Measurements from ENCODE around the gene AQP3.
"Not testable (repeated sequence)": the region's sequence is repeated elsewhere in the genome, so short reads cannot be mapped to it uniquely, and the experiment has no call there.

AQP3 gene

DNA sequence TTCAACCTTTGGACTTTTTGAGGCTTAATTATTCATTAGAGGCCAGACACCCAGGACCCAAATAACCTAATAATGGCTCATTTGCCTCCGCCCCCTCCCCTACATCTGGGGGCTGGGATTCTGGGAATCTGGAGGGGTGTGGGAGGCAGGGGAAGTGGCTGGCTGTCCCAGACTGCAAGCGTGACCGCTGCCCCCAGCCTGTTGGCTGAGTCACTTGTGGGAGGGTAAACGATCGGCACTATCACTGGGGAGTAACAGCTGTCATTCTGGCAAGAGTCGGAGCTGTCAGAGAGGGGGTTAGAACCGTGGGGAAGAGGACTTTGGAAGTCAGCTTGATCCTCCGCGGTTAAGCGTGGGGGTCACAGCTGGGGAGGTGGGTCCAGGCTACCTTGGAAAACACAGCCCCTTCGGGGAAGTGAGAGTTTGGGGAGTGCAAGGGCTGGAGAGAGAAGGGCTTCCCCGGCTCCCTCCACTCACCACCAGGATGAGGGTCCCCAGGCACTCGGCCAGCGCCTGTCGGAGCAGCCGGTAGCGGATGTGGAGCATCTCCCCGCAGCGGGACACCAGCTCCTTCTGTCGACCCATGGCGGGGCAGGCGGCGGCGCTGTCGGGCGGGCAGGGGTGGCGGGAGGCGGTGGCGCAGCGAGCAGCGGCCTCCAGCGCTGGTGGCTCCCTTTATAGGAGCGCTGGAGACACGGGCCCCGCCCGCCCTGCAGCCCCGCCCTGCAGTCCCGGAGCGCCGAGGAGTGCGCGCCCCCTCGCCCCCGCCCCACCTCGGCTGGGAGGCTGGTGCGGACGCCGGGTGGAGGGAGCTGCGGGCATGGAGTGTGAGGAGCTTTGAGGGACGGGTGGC is at the start of gene AQP3:
AQP3 (minus strand) TSS at position 648 of the 853 bp plus-strand sequence; CDS start at position 585, 63 bp downstream.
- DNase-seq, result peak; percentile 86

DNA sequence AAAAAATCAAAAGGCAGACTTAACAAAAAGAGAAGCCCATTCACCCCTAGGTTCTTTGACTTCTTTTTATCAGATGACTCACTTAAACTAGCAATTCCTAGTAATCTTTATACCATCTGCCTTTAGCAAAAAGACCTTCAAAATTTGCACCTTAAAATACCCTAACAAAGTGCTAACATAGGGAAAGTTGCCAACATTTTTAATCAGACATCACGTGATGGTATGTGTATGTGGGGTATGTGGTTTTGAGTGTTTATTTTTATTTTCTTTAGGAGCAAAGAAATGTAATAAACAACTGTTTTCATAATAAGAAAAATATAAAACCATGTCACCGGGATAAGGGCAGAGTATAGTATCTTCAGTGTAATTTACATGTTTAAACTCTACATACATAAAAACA is 46.4 kb upstream of the AQP3 start:
- DNase-seq, result not testable (repeated sequence)

DNA sequence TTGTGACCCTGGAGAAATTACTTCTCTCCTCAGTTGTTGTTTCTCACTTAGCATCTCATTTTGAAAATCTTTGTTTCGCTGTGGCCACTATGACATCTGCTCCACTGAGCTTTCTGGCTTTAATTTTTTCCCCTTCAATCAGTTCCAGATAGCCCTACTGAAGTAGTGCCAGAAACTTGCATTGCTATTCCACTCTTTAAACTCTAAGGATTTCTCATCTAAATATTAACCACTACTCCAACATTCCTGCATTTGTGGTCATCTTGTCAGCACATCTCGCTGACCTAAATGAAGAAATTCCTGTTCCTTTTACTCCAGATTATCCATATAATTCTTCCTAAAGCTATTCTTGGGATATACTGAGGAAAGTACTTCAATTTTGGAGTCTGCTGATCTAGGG is 41.7 kb upstream of the AQP3 start:
- no peak for DNase-seq

DNA sequence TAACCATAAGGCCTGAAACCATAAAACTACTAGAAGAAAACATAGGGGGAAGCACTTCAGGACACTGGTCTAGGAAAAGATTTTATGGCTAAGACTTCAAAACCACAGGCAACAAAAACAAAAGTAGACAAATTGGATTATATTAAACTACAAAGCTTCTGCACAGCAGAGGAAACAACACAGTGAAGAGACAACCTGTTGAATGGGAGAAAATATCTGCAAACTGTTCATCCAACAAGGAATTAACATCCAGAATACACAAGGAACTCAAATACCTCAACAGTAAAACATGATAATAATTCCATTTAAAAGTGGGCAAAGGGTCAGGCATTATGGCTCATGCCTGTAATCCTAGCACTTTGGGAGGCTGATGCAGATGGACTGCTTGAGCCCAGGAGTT is 37.9 kb upstream of the AQP3 start:
- not testable (repeated sequence) for DNase-seq

DNA sequence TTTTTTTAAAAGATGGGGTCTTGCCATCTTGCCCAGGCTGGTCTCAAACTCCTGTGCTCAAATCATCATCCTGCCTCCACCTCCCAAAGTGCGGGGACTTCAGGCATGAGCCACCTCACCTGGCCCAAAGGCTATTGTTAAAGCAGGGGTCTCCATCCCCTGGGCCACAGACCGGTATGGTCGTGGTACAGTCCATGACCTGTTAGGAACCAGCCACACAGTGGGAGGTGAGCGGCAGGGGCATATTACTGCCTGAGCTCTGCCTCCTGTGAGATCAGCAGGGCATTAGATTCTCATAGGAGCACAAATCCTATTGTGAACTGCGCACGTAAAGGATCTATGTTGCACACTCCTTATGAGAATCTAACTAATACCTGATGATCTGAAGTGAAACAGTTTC is 33.6 kb upstream of the AQP3 start:
- DNase-seq, result no peak

DNA sequence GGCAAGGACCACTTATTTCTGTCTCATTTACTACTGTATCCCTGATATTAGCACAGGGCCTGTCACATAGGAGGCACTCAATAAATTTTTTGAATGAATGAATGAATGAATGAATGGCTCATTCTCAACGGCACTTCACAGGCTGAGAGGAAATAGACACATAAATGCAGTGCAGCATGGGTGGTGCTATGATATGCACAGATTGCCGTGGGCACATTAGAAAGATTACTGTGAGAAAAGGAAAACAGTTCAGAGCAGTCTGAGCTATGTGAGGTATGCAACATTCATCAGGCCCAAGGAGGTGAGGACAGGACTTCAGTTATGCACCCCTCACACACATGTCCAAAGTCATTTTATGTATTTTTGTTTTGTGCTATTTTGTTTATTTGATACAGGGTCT is 32.7 kb upstream of the AQP3 start:
- no peak for DNase-seq

DNA sequence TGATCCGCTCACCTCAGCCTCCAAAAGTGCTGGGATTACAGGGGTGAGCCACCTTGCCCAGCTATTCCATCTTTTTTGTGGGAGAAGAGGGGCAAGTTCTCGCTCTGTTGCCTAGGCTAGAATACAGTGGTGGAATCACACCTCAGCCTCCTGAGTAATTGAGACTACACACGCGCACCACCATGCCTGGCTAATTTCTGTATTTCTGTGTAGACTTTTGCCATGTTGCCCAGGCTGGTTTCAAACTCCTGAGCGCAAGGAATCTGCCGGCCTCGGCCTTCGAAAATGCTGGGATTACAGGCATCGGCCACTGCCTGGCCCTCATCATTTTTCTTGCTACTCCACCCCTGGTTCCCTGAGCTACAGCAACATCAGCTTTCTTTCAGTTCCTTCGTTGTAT is 29.1 kb upstream of the AQP3 start:
- DNase-seq, result no peak

DNA sequence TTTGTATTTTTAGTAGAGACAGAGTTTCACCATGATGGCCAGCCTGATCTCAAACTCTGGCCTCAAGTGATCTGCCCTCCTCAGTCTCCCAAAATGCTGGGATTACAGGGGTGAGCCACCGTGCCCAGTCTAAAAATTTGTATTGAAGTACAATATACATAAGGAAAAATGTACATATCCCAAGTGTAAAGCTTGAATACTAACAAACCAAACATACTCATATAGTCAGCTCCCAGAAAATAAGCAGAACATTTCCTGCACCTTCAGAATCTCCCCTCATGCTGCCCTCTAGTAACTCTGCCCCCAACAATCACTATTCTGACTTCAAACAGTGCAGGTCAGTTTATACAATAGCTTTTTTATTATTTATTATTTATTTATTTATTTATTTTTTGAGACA is 28.0 kb upstream of the AQP3 start:
- DNase-seq, result no peak

DNA sequence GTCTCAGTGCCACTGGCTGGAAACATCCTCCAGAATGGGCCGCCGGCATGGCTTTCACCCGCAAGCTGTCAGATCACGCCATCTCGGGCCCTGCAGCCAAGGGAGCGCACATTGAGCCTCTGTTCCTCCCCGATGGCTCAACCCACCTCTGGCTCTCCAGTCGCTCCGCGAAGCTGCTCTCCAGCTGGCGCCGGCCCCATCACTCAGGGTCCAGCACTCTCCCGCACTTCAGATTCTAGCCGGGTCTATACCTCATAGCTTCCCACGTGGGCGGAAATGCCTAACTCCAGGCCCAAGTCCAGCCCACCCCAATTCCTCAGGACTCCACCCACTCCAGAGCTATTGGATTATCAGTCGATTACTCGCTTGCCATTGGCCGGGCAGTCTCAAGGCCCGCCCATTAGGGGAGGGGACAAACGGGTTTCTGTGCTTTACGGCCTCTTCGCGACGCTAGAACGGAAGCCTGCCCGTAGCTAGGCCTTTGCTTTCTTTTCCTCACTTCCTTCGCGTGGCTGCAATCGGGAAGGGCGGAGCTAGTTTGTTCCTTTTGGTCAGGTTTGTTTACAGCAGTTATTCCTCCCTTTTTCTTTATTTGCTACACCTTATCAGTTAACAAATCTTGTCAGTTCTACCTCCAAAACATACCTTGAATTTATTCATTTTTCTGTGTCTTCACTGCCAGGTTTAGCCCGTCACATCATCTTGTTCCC is 26.4 kb upstream of the AQP3 start, which contains the start of gene NOL6:
NOL6 (minus strand) TSS at position 282 of the 710 bp plus-strand sequence; CDS start at position 200, 82 bp downstream.
- DNase-seq, result peak; percentile 99

DNA sequence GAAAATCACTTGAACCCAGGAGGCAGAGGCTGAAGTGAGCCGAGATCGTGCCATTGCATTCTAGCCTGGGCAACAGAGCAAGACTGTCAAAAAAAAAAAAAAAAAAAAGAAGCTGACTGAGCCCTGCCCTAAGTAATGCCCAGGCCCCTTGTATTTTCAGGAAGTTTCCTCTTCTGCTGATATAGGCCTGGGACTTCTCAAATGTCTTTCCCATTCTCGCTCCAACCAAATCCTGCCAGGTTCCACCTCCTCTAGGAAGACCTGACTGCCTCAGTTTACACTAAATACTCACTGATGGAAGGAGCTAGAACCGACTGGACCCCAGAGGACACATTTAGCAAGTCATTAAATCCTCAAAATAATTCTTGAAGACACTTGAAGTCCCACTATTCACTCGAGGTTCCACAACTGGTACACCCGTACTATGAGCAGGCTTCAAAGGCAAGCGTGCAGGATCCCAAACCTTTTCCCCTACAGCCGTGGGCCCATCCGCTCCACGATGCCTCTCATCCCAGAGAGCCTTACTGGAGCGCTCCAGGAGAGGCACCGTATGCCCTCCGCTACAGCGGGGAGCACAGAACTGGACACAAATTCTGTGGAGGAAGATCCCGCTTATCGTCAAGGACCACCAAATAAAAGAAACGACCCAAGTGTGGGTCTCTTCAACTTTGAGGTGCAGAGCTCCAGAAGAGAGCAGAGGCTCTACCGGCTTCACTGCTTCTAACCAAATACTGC is 25.7 kb upstream of the AQP3 start:
- no peak for DNase-seq

DNA sequence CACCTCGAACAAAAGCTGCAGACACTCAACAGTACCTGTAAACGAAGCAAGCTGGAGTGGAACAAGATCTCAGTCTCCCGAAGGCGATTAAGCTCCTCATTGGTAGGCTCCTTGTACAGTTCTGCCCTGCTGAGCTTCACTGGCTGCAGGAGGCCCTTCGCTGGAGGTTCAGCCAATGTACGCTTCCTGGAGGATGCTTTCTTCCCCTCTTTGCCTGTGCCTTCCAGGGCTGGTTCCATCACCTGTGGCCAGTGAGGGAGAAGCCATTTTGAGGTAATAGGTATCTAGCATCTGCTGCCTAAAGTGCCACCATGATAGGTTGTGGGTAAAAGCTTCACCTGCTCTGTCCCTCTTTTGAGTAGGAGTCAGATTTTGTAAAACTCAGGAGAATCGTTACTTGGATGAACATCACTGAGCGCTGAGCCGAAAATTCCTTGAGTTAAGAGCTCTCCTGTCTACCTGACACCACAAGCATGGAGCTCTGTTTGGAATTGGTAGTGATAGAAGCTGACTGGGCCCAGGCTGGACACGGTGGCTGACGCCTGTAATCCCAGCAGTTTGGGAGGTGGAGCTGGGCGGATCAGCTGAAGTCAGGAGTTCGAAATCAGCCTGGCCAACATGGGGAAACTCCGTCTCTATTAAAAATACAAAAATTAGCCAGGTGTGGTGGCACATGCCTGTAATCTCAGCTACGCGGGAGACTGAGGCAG is 24.9 kb upstream of the AQP3 start:
- DNase-seq, result no peak

DNA sequence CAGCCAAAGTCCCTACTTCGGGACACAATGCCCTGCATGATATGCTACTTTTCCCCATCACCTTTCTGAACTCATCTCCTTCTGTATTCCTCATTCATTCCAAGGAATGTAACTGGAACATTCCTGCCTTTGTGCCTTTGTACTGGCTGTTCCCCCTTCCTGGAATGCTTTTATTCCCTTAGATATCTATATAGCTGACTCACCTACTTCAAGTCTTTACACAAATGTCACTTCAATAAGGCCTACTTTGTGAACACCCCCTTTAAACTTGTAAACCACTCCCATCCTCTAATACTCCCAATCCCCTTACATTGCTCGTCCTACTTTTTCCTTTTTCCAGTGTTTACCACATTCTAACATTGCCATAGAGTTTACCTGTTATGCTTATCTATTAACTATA is 24.0 kb upstream of the AQP3 start:
- no peak for DNase-seq

DNA sequence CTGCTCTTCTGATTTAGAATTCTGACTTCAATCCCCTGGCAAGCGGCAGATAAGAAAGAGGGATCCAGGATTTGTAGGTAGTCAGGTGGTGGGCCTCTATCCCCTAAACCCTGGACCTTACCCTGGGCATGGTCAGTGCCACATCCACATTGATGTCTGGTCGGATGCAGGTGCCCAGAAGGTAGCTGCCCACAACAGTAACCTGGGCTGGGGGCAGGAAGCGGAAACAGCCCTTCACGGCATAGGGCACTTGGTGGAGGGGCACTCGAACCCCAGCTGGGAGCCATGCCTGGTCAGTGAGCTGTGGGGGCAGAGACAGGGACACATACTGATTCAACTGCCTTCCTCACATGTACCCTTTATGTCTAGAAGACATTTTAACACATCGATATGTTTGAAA is 22.5 kb upstream of the AQP3 start:
- DNase-seq, result no peak

DNA sequence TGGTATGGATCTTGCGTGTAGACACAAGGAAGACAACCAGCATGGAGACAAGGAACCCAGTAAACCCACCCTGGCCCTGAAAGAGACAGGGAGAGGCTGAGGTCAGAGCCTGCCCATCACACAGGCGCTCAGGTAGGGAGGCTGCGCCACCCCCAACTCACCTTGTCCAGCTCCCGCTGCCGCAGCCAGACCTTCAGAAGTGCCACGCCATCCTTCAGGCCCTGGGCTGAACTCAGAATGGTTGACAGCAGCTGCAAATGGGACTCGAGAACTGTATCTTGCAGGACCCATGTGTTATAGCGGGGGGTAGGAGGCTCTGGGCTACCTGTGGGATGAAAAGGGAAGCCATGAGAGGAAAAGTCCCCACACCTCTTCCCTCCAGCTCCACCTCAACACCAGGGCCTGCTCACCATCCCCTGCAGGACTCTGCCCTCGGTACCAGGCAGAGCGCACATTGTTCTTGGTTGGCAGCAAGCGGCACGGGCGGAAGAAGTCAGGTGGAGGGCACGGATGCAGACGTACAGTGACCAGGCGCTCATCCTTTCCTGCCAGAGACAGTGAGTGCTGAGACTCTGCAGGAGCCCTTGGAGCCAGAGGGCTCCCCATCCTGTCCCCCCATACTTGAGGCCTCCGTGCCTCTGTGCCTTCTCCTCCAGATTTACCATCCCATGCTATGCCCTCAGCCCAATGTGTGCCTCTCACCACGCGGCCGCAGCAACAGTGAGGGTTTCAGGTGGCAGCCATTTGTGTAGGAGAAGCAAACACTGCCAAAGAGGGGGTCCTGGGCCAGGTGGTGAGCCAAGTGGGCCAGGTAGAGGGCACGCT is 21.6 kb upstream of the AQP3 start:
- DNase-seq, result no peak

DNA sequence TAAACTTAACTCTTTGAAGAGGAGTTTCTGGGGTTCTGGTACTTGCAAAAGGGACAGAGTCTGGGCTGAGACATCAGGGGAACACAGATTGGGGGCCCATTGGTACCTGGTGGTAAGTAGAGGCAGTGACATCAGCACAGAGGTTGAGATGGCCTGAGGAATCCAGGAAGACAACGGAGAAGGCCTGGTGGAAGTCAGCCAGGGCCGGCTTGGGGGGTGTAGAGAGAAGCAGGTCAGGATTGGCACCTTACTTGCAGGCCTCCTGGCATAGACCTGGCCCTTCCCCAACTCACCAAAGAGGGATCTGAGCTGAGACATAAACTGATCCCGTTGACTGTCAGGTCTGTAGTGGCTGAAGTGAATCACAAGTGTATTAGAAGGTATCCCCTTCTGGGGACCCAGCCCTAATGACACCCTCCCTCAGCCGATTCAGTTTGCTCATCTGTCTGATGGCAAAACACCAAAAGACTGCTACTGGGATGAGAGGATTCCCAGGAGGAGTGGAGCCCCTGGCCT is 20.9 kb upstream of the AQP3 start:
- DNase-seq, result no peak

DNA sequence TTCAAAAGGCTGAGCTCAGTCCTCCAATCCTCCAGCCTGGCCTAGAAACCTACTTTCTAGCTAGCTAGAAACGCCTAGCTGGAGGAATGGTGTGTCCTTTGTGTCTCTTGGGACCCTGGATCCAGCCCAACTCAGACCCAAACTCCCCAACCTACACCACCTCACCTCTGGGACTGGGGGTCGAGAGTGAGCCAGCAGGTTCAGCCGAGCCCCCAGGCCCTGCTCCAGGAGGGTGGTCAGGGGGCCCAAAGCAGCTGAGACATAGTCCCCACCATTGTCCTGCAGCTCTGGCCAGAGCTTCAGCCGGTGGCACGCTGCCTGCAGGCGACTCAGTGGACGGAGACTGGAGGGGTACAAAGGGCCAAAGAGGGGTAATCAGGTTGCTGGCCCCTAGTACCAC is 20.1 kb upstream of the AQP3 start:
- DNase-seq, result no peak

DNA sequence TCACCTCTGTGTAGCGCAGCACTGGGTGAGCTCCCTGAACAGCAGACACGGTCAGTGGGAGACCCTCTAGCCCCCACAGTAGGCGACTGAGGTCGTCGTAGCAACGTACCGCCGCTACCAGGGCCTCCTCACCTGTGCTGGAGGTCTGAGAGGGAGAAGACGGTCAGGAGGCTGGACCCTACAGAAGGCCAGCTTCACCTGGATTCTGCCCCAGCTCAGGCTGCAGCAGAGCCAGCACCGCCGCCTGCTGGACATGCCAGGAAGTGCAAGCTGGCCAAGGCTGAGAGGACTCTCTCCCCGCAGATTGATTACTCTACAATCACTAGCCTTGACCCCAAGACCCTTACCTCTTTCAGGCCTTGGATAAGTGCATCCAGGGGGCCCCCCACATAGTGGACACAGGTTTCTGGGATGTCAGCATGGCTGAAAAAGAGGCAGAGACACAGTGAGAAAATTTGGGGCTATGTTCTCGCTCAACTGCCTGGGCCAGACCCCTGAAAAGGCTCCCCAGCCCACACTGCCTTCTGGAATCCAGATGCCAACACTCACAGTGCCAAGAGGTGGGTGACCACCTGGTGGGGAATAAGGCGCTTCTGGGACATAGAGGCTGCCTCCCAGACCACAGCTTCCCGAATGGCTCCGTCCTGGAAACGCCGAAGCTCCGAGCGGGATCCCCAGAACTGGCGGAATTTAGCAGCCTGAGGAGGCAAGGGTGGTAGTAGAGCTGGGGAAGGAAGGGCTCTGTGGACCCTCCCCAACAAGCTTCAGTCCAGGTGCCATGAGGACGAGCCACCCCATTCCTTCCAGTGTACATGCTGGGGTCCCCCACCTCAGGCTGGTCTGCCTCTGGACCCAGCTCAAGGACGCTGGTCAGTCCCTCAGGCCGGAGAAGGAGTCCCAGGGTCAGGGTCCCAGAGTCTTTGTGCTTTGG is 19.4 kb upstream of the AQP3 start:
- DNase-seq, result peak; percentile 85

DNA sequence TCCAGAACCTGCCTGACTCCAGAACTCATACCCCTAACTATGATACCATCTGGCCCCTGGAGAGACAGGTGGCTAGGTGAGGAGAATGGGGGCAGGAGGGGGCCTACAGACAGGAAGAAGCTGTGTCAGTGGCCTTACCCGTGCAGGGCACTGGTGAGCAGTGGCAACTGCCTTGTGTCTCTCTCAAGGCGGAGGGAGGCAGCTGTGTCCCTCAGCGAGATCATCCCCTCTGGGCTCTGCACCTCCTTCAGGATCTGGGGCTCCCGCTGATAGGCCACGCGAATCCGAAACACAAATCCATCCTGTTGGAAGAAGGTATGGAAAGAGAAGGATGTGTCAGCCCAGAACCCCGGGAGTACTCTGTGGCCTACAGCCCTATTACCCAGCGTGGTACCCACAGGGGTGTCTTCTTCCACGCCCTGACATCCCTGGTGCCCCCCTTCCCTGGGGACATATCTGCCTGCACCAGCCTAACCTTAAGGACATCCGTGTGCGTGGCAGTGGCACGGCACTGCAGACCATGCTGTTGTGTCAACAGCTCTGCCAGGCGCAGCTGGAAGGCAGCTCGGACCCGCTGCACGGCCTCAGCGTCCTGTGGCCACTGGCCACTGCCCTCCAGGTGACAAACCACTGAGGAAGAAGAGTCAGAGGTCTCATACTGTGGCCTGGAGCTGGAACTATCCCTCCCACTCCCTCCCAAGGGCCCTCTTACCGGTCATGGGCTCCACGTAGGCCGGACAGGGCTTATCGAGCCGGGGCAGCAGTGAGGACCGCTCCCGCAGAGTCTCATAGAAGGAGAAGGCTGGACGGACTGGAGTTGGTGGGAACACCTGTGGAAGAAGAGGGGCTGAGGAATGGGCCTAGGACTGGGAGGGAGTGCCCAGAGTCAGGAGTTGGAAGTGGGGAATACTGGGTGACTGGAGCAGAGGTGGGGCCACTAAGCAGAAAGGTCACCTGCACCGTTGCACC is 18.5 kb upstream of the AQP3 start:
- DNase-seq, result no peak

DNA sequence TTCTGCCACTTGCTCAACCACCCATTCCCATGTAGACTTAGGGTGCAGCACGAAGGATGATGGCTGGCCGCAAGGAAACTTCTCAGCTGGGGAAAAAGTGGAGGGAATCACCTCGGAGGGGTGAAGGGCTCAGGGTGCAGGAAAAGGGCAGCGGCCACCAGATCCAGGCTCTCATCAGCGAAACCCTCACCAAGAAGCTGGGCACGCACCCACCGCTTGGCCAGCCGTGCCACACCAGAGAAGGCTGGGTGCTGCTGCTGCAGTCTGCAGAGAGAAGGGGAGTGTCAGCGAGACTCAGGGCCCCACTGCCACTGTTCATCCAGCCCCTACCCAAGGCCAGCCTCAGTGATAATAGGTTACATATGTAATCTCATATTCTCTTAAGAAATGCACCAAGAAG is 17.7 kb upstream of the AQP3 start:
- DNase-seq, result no peak
